ENCODE results near the gene THADA. TPM values are rescaled to one million over a fixed set of nuclear protein-coding genes. Genes with fewer than 3 reads are reported as not detected.

Gene THADA
- total RNA-seq, 1 donor from 2014 or later, result 41.2 TPM

- no peak for TF ChIP-seq CTCF (IDR thresholded peaks at IDR 0.05)
- no peaks in the 10 kb centered on the region for H3K27me3 ChIP-seq (ENCODE audit: low read depth)
- intact Hi-C loops (cut with DNase I), result no loop called here
- DNase-seq (no peak), ATAC-seq (no peak)
- no peaks in the 10 kb centered on the region for H3K9me3 ChIP-seq
- no peak overlapping the region for H3K27ac ChIP-seq
- H3K4me3 ChIP-seq, result no peak overlapping the region
- no peaks in the 10 kb centered on the region for H3K4me1 ChIP-seq
- peaks cover 4% of the 10 kb centered on the region for H3K36me3 ChIP-seq
These were observed 120.5 kb downstream of the THADA start for GRCh38 chr2:43475137-43475846.

- TF ChIP-seq CTCF (IDR thresholded peaks at IDR 0.05), result no peak
These were observed 121.6 kb downstream of the THADA start for GRCh38 chr2:43474273-43474672.

GRCh38 chr2:43473767-43474166 lies 122.1 kb downstream of the THADA start:
- ATAC-seq, result no peak
- no peak for TF ChIP-seq CTCF (IDR thresholded peaks at IDR 0.05)

More at GRCh38 chr2:43474273-43474672, 121.6 kb downstream of the THADA start:
- Histone ChIP-seq H3K36me3 (no peaks in the 10 kb centered on the region), H3K4me3 (no peak overlapping the region), H3K4me1 (peaks cover 10% of the 10 kb centered on the region), H3K9me3 (no peaks in the 10 kb centered on the region), H3K27ac (no peak overlapping the region), H3K27me3 (ENCODE audit: low read depth) (no peaks in the 10 kb centered on the region)
- intact Hi-C loops (cut with DNase I), result no loop called here
- ATAC-seq, result no peak
- DNase-seq, result no peak

GRCh38 chr2:43472527-43473194 lies 123.2 kb downstream of the THADA start:
- Histone ChIP-seq H3K4me3 (no peak overlapping the region), H3K27me3 (ENCODE audit: low read depth) (no peaks in the 10 kb centered on the region), H3K4me1 (peaks cover 21% of the 10 kb centered on the region), H3K27ac (no peak overlapping the region), H3K9me3 (no peaks in the 10 kb centered on the region), H3K36me3 (no peaks in the 10 kb centered on the region)
- DNase-seq, result no peak
- no peak for TF ChIP-seq CTCF (IDR thresholded peaks at IDR 0.05)
- no peak for ATAC-seq
- intact Hi-C loops (cut with DNase I), result no loop called here

More at GRCh38 chr2:43473767-43474166, 122.1 kb downstream of the THADA start:
- Histone ChIP-seq H3K4me3 (no peak overlapping the region), H3K27me3 (ENCODE audit: low read depth) (no peaks in the 10 kb centered on the region), H3K36me3 (no peaks in the 10 kb centered on the region), H3K4me1 (peaks cover 15% of the 10 kb centered on the region), H3K27ac (no peak overlapping the region), H3K9me3 (no peaks in the 10 kb centered on the region)
- intact Hi-C loops (cut with DNase I), result no loop called here
- no peak for DNase-seq

- no peak for DNase-seq
- Histone ChIP-seq H3K4me1 (peaks cover 25% of the 10 kb centered on the region), H3K27me3 (ENCODE audit: low read depth) (no peaks in the 10 kb centered on the region), H3K9me3 (no peaks in the 10 kb centered on the region), H3K4me3 (no peak overlapping the region), H3K36me3 (no peaks in the 10 kb centered on the region), H3K27ac (no peak overlapping the region)
- peak in 1 of 2 donors; percentile 76 for ATAC-seq
- no peak for TF ChIP-seq CTCF (IDR thresholded peaks at IDR 0.05)
- intact Hi-C loops (cut with DNase I), result no loop called here
These were observed 126.1 kb downstream of the THADA start for GRCh38 chr2:43469713-43470112.
